NCI-H2227 (cell line): ENCODE measurements around the gene PTPRM.

Source experiments
- DNase-seq: peaks from one replicate; lab custom pipeline; 2025; ENCODE audit not compliant: unreplicated experiment; lab: John Stamatoyannopoulos, UW

Gene PTPRM

GRCh38 chr18:7566567-7567473 lies at the start of gene PTPRM:
Gene PTPRM, plus strand, starts transcription at chr18:7567316. Its CDS starts 503 bp downstream, at chr18:7567819.
- peak; percentile 68 for DNase-seq

- no peak for DNase-seq
Measured at GRCh38 chr18:7517852-7518251, 49.3 kb upstream of the PTPRM start.

GRCh38 chr18:7520200-7520785 lies 46.8 kb upstream of the PTPRM start:
- no peak for DNase-seq

- DNase-seq = no peak
Measured at GRCh38 chr18:7521226-7521856, 45.8 kb upstream of the PTPRM start.

GRCh38 chr18:7523772-7524171 lies 43.3 kb upstream of the PTPRM start:
- no peak for DNase-seq

- no peak for DNase-seq
Measured at GRCh38 chr18:7524786-7525185, 42.3 kb upstream of the PTPRM start.

GRCh38 chr18:7532942-7533341 lies 34.2 kb upstream of the PTPRM start:
- DNase-seq = no peak

- DNase-seq = no peak
Measured at GRCh38 chr18:7535436-7536205, 31.5 kb upstream of the PTPRM start.

- DNase-seq = no peak
Measured at GRCh38 chr18:7537145-7537544, 30.0 kb upstream of the PTPRM start.

- no peak for DNase-seq
Measured at GRCh38 chr18:7541835-7542234, 25.3 kb upstream of the PTPRM start.

- DNase-seq = no peak
Measured at GRCh38 chr18:7544686-7545085, 22.4 kb upstream of the PTPRM start.

- no peak for DNase-seq
Measured at GRCh38 chr18:7545734-7546133, 21.4 kb upstream of the PTPRM start.

- DNase-seq = no peak
Measured at GRCh38 chr18:7548221-7548620, 18.9 kb upstream of the PTPRM start.

- DNase-seq = no peak
Measured at GRCh38 chr18:7548721-7549120, 18.4 kb upstream of the PTPRM start.

GRCh38 chr18:7557973-7558372 lies 9.1 kb upstream of the PTPRM start:
- no peak for DNase-seq

- DNase-seq = no peak
Measured at GRCh38 chr18:7558769-7559168, 8.3 kb upstream of the PTPRM start.

GRCh38 chr18:7559709-7560319 lies 7.3 kb upstream of the PTPRM start:
- DNase-seq = no peak

- no peak for DNase-seq
Measured at GRCh38 chr18:7561909-7562460, 5.1 kb upstream of the PTPRM start.

- DNase-seq = no peak
Measured at GRCh38 chr18:7562491-7562890, 4.6 kb upstream of the PTPRM start.

- no peak for DNase-seq
Measured at GRCh38 chr18:7565677-7566076, 1.4 kb upstream of the PTPRM start.

GRCh38 chr18:7566244-7566566 lies 911 bp upstream of the PTPRM start:
- DNase-seq = no peak
